ENCODE measurements around the gene BICD1. TPM values are rescaled to one million over a fixed set of nuclear protein-coding genes. Genes with fewer than 3 reads are reported as not detected.

The BICD1 gene
- total RNA-seq, 3 donors from 2014 or later, result 4.1 to 13.7 (median 5.3) TPM

DNA sequence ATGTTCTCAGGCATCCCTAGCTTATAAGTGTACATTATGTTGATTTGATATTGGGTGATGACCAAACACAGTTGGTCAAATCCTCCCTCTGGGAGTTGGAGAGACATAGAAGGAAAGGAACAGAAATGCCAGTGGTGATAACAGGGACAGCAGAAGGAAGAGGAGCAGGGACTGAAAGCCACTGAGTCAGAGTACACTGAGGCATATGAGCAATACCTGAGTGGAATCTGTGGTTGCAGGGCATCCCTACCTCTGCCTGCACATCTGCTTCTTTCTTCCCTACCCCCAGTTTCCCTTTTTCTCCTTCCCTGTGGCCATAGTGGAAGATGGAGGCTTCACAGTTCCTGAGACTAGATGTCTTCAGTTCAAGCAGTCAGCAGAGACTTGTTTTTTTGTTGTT is 44.9 kb downstream of the BICD1 start:
- ATAC-seq, result no peak
- DNase-seq, result no peak
- H3K9me3 ChIP-seq, result no peaks in the 10 kb centered on the region
- intact Hi-C loops (cut with DNase I, micrococcal nuclease), result no loop called here
- H3K36me3 ChIP-seq (ENCODE audit: low read depth), result no peaks in the 10 kb centered on the region
- TF ChIP-seq, protein P1, sequence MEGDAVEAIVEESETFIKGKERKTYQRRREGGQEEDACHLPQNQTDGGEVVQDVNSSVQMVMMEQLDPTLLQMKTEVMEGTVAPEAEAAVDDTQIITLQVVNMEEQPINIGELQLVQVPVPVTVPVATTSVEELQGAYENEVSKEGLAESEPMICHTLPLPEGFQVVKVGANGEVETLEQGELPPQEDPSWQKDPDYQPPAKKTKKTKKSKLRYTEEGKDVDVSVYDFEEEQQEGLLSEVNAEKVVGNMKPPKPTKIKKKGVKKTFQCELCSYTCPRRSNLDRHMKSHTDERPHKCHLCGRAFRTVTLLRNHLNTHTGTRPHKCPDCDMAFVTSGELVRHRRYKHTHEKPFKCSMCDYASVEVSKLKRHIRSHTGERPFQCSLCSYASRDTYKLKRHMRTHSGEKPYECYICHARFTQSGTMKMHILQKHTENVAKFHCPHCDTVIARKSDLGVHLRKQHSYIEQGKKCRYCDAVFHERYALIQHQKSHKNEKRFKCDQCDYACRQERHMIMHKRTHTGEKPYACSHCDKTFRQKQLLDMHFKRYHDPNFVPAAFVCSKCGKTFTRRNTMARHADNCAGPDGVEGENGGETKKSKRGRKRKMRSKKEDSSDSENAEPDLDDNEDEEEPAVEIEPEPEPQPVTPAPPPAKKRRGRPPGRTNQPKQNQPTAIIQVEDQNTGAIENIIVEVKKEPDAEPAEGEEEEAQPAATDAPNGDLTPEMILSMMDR (IDR thresholded peaks at IDR 0.05), result no peak
- H3K4me1 ChIP-seq (ENCODE audit: low read depth), result no peaks in the 10 kb centered on the region
- H3K4me3 ChIP-seq, result no peak overlapping the region

GRCh38 chr12:32155041-32155440 is 48.4 kb downstream of the BICD1 start:
- ATAC-seq (no peak), DNase-seq (no peak)
- H3K4me3 ChIP-seq, result no peak overlapping the region
- H3K9me3 ChIP-seq, result no peaks in the 10 kb centered on the region
- TF ChIP-seq, protein P1 (IDR thresholded peaks at IDR 0.05), result no peak
- H3K36me3 ChIP-seq (ENCODE audit: low read depth), result no peaks in the 10 kb centered on the region
- intact Hi-C loops (cut with DNase I, micrococcal nuclease), result no loop called here
- H3K4me1 ChIP-seq (ENCODE audit: low read depth), result no peaks in the 10 kb centered on the region

DNA sequence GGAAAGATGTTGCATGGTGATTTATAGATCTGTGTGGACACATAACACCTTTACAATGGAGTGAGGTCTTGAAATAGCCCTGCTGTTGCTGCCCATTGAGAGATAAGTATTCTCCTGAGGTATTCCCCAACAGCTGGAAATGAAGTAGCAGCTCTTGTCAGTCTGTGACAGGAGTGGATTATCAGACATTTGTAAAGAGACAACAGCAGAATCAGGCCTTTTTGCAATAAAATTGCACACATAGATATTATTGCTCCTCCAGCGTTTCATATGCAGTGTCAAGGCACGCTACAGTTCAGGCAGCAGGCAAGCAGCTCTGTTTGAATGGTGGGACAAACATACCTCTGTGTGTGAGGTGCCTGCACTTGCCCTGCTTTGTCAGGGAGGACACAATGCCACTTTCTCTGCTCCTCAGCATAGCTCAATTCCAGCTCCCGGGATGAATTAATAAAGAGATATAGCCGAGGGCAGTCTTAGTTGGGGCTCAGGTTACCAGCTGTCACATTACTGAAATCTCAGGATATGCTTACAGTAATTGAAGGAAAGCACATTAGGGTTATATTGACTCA is 49.4 kb downstream of the BICD1 start:
- intact Hi-C loops (cut with DNase I, micrococcal nuclease), result no loop called here
- H3K4me1 ChIP-seq (ENCODE audit: low read depth), result no peaks in the 10 kb centered on the region
- TF ChIP-seq, protein P1 (IDR thresholded peaks at IDR 0.05), result no peak
- H3K36me3 ChIP-seq (ENCODE audit: low read depth), result no peaks in the 10 kb centered on the region
- DNase-seq (no peak), ATAC-seq (no peak)
- H3K9me3 ChIP-seq, result no peaks in the 10 kb centered on the region
- H3K4me3 ChIP-seq, result no peak overlapping the region

GRCh38 chr12:32158525-32158924 is 51.9 kb downstream of the BICD1 start:
- ATAC-seq, result no peak

DNA sequence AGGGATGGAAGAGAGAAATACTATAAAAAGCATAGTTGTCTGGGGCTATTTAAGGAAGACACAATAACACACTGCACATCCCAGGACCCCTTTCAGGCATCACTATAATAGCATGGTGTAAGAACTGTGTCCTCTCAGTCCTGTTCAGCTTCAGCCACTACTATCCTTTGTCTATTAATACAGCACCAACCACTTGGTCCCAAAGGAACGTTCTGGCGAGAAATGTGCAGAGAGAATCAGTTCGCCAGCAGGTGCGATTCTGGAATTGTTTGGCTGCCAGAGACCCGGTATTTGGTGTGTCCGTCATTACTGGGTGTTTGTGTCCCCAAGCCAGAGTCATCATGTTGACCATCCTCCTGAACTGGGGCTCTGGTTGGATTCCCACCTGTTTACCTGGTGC is 52.7 kb downstream of the BICD1 start:
- H3K4me1 ChIP-seq (ENCODE audit: low read depth), result no peaks in the 10 kb centered on the region
- no peaks in the 10 kb centered on the region for H3K36me3 ChIP-seq (ENCODE audit: low read depth)
- TF ChIP-seq, protein P1 (IDR thresholded peaks at IDR 0.05), result no peak
- intact Hi-C loops (cut with DNase I, micrococcal nuclease), result no loop called here
- no peak overlapping the region for H3K4me3 ChIP-seq
- ATAC-seq (no peak), DNase-seq (no peak)
- no peaks in the 10 kb centered on the region for H3K9me3 ChIP-seq

More at GRCh38 chr12:32158525-32158924, 51.9 kb downstream of the BICD1 start:
- Histone ChIP-seq H3K9me3 (no peaks in the 10 kb centered on the region), H3K36me3 (ENCODE audit: low read depth) (no peaks in the 10 kb centered on the region), H3K4me1 (ENCODE audit: low read depth) (no peaks in the 10 kb centered on the region), H3K4me3 (no peak overlapping the region)
- TF ChIP-seq, protein P1 (IDR thresholded peaks at IDR 0.05), result no peak
- intact Hi-C loops (cut with DNase I, micrococcal nuclease), result no loop called here
- no peak for DNase-seq

- no peak for ATAC-seq
- Histone ChIP-seq H3K9me3 (no peaks in the 10 kb centered on the region), H3K4me3 (no peak overlapping the region), H3K36me3 (ENCODE audit: low read depth) (no peaks in the 10 kb centered on the region), H3K4me1 (ENCODE audit: low read depth) (no peaks in the 10 kb centered on the region)
- intact Hi-C loops (cut with DNase I, micrococcal nuclease), result no loop called here
- TF ChIP-seq, protein P1 (IDR thresholded peaks at IDR 0.05), result no peak
- DNase-seq, result no peak
Observed at GRCh38 chr12:32159925-32160324, 53.3 kb downstream of the BICD1 start.

Data from mucosa of descending colon (tissue), 3 donors.